GM21515 (cell line): ENCODE results near the gene AGBL1.

Experiments
- ATAC-seq: cut with Tn5 transposase; IDR thresholded peaks from one replicate; pipeline ENCODE4 v1.9.1; 2021; ENCODE audit not compliant: unreplicated experiment

Gene AGBL1

GRCh38 chr15:86624261-86625036, 544.8 kb downstream of the AGBL1 start:
- no peak for ATAC-seq

GRCh38 chr15:86629409-86630356, 550.0 kb downstream of the AGBL1 start:
- ATAC-seq: no peak

- no peak for ATAC-seq
Observed at GRCh38 chr15:86630946-86631345, 551.3 kb downstream of the AGBL1 start.

DNA sequence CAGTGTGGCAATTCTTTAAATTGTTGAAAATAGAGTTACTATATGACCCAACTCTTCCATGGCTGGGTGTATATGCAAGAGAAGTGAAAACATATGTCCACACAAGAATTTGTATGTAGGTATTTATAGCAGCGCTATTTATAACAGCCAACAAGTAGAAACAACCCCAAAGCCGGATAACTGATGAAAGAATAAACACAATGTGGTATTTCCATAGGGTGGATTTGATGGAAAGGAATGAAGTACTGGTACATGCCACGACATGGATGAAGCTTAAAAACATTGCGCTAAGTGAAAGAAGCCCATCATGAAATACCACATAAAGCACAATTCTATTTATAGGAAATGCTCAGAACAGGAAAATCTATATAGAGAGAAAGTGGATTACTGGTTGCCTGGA, 554.5 kb downstream of the AGBL1 start:
- no peak for ATAC-seq

GRCh38 chr15:86634992-86635638, 555.4 kb downstream of the AGBL1 start:
- no peak for ATAC-seq

- no peak for ATAC-seq
Observed at GRCh38 chr15:86644339-86644738, 564.7 kb downstream of the AGBL1 start.

DNA sequence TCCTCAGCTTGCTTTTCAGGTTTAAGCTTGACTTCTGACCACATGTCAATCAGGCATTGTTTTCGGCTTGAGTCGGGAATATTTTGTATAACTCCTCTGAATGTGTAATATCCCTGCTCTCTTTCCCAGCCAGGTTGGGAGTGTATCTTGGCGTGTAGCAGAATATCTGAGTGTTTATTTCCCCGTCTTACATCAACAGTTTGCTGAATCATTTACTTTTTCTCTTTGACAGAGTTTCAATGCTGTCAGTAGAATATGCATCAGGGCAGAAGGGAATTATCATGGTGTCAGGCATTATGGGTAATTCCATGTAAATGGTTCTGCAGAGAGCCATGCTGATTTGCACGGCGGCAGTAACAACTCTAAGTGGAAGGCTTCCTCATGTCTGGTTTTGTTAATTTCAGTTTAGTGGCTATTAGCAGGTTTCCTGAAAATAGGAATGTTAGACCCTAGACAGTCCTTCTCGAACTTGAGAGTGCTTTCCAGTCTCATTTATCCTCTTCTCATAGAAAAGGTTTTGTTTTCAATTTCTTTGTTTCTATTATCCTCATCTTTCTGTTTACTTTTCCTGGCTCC, 566.3 kb downstream of the AGBL1 start:
- no peak for ATAC-seq

DNA sequence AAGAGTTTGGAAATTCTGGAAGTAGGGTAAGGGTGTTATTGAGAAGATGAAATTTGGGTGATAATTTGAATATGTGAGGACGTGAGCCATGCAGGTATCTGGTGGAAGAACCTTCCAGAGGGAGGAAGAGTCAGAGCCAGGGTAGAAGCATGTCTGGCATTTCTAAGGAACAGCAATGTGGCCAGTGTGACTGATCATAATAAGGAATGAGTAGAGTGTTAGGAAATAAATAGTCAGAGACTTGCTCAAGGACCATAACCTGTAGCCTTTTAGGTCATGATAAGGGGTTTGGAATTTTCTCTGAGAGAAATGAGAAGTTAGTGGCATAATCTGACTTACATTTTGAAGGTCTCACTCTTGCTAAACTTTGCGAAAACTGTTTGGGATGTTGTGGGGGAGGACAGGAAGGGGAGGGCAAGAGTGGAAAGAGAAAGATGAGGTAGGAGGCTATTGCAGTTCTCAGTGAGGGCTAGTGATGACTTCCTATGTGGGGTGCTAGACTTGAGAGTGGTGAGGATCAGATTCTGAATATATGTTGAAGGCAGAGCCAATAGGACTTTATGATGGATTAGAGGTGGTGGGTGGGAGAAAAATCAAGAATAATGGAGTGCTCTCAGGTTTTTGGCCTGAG, 568.3 kb downstream of the AGBL1 start:
- no peak for ATAC-seq

DNA sequence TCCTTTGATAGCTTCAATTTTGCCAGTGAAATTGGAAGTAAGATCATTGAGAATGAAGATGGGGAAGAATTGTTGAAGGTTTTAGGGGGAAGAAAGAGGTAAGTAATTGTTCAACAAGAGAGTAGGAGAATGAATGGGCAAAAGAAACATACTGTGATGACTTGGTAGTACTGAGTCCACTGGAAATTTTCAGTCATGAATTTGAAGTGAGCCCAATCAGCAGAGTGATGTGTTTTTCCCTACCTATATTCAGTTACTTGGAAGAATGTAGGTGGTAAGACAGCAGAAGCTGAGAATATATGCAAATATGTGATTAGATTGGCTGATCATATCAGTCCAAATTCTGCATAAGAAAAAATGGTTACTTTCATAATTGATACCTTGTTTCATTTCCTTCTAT, 569.6 kb downstream of the AGBL1 start:
- ATAC-seq: no peak

DNA sequence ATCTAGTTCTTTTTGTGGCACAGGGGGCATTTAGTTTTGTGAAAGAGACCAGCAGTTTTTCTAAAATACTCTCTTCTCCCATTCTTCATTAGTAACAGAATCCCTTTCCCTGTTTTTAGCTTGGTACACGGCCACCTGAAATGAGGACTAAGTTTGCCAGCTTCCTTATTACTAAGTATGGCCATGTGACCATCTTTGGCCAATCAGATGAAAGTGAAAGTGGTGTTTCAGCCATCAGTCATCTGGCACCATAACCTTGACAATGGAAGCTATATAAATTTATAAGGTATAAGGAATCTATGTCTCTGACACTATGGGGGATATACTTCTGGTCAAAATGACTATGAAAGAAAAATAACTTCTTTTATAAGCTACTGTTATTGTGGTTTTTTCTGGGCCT, 570.4 kb downstream of the AGBL1 start:
- ATAC-seq: no peak

- ATAC-seq: no peak
Observed at GRCh38 chr15:86653344-86654197, 573.9 kb downstream of the AGBL1 start.

- ATAC-seq: no peak
Observed at GRCh38 chr15:86654501-86654900, 574.8 kb downstream of the AGBL1 start.

- no peak for ATAC-seq
Observed at GRCh38 chr15:86657305-86657704, 577.6 kb downstream of the AGBL1 start.

DNA sequence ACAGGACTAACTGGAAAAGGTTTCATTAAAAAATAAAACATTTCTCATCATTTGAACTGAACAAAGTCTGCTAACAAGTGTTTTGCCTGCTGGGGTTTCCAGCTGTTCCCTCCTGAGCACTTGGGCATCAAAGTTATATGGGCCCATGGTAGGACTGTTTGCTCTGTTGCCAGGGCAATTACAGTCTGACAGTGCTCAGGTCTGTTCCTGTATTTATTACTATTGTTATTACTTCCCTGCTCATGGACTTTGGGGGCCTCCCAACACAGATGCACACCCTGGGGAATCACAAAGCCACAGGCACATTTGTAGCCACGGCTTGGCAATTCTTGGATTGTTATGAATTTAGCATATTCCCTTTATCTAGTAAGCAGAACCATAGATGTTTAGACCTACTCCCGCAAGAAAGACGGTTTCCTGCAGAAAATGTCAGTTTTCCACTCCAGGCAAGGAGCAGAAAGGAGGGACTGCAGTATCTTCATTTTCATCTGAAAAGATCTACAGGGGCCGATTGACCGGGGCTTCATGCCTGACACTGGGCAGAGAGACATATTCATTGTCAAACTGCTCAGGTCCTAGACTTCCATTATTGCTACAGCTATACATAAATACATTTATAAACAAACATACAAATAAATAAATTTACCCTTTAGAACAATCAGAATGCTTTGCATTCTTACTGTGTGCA, 580.2 kb downstream of the AGBL1 start:
- no peak for ATAC-seq

DNA sequence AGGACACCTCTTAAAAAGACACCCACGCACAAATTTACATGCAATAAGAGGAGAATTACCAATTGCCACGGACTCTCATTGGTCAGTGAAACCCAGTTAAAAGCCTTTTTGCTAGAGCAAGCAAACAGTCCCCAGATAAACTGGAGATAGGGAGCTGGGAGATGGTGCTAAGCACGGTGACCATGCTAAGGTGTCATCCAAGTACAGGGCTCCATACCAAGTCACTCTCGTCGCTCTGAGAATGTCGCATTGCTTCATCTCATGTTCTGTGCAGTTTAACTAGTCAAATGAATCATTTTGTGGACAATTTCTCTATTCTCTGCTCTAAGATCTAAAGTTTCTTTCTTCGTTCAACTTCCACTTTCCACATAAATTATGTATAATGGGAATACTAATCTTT, 581.9 kb downstream of the AGBL1 start:
- ATAC-seq: no peak

DNA sequence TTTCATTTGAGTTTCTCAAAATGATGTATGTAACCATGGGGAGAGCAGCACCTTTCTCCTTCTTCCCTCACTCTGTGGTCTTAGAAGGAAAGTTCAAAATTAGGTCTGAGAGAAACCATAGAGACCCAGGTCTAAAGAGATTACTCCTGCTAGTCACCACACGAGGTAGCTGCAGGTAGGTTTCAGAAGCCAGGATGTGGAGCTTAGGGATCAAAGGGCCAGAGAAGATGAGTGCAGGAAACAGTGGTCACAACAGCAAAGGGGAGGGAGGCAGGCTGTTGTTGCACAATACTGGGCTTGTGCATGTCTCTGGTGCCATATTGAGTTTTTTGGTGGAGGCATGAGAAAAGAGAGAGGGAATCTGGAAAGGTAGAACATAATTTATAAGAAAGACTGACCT, 583.6 kb downstream of the AGBL1 start:
- ATAC-seq: no peak

- ATAC-seq: no peak
Observed at GRCh38 chr15:86663979-86664378, 584.3 kb downstream of the AGBL1 start.

GRCh38 chr15:86664581-86664980, 584.9 kb downstream of the AGBL1 start:
- ATAC-seq: no peak

DNA sequence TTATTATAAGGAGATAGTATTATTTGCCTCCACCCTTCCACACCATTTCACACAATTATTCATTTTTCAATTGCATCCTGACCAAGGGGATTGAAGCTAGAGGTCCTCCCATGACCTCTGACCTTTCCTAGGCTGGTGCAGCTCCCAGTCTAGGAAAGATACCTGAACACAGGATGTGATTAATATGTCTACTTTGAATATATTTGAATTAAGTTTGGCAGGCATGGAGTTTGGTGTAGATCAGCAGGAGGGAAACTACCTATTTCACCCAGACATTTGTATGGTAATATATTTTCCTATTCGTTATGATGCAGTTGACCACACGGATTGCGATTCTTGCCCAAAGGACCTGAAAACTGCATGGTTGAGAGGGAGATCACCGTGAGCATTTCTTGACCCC, 596.3 kb downstream of the AGBL1 start:
- ATAC-seq: no peak
